HG02763 (cell line): ENCODE results near the gene COQ5.
"Not testable (repeated sequence)": the region's sequence is repeated elsewhere in the genome, so short reads cannot be mapped to it uniquely, and the experiment has no call there.

Source experiments
- ATAC-seq: cut with Tn5 transposase; IDR thresholded peaks from one replicate; pipeline ENCODE4 v1.9.1; 2021; ENCODE audit warnings: mild to moderate bottlenecking, moderate library complexity; ENCODE audit not compliant: unreplicated experiment

The COQ5 gene

DNA sequence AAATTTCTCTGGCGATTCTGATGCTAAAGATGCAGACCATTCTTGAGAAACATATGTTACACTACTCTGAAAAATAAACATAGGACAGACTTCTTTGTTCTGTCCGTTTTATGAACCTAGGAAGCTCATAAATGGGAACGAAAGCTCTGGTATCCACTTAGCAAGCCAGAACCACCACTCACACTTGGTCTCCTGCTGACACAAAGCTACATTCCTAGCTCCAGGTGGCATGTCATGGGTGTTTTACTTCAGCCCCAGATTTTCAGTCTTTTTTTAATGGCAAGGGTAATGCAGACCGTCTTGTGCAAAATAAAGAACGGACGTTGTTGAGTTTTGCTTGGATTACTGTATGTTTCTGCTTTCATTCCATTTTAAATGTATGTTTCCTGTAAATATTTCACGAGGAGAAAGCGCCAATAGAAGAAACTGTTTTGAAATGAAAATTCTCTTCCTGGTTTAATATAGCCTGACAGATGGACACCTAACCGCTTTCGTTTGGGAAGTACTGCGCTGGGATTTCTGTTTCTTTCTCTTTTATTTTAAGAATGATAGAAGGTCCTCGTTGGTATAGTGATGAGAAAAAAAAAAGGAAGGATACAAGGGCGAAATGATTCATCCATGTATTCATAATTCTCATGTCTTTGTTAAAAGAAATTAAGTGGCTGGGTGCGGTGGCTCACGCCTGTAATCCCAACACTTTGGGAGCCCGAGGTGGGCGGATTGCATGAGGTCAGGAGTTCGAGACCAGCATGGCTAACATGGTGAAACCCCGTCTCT is 871 bp upstream of the COQ5 start:
- ATAC-seq = no peak

DNA sequence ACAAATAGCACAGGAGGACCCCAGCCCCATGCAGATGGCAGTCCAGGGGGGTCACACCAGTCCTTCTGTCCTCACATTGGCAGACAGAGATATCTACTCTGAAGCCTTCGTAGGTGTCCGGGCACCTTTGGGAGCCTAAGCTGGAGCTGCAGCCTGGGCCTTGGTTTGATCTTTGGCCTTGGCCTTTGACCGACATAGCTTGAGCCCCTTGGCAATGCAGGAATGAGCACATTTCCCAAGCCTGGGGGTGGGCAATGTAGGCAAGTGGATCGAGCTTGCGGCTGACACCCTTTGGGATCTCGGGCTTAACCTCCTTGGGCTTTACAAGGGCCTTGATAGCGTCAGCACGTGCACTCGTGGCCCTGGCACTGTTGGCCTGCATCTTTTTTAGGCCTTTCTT is 6.4 kb downstream of the COQ5 start:
- ATAC-seq = no peak

DNA sequence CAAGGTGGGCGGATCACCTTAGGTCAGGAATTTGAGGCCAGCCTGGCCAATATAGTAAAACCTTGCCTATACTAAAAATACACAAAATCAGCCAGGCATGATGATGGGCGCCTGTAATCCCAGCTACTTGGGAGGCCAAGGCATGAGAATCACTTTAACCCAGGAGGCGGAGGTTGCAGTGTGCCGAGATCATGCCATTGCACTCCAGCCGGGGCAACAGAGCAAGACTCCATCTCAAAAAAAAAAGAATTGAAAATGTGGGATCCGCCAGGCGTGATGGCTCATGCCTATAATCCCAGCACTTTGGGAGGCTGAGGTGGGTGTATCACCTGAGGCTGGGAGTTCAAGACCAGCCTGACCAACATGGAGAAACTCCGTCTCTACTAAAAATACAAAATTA is 9.6 kb downstream of the COQ5 start:
- not testable (repeated sequence) for ATAC-seq

DNA sequence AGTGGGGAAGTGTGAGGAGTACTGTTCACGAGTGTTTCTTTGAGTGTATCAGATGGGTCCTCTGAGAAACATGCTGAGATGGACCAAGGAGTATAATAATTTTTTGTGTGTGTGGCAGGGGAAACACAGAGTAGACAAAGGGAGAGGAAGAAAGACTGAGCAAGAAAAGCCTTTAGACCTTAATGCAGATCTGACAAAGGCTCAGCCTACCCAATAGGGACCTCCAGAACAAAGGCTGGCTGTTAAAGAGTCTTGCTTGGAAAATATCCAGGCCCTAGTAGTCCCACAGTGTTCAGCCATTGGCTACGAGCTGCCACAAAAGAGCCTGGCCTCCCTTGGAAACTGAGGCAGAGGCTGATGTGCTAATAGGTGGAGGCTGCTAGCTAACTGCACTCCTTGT is 13.5 kb downstream of the COQ5 start:
- no peak for ATAC-seq

DNA sequence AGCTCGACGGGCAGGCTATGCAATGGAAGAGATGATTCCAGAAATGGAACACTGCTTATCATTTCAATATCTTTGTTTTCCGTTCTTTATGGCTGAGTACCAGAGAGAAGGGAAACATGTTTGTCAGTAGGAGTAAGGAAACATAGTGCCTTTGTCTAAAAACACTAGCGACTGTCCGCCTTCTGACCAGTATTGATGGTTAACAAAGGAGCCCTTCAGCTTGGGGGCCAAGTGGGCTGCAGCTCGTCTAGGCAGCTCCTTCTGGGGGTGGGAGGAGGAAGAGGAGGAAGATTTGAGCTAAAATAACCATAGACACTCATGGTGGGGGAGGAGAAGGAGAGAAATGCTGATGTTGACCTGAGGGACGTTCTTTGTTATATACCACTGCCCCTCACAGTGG is 15.0 kb downstream of the COQ5 start:
- no peak for ATAC-seq

DNA sequence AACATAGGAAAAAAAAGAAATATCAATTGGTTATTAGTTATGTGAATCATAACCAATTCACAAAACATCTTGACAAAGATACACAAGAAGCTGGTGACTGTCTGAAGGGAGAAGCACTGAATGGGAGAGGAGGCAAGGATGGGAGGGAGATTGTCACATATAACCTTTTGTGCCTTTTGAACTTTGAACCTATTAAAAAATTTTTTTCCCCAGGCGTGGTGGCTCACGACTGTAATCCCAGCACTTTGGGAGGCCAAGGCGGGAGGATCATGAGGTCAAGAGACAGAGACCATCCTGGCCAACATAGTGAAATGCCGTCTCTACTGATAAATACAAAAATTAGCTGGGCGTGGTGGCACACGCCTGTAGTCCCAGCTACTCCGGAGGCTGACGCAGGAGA is 20.4 kb downstream of the COQ5 start:
- ATAC-seq = no peak

DNA sequence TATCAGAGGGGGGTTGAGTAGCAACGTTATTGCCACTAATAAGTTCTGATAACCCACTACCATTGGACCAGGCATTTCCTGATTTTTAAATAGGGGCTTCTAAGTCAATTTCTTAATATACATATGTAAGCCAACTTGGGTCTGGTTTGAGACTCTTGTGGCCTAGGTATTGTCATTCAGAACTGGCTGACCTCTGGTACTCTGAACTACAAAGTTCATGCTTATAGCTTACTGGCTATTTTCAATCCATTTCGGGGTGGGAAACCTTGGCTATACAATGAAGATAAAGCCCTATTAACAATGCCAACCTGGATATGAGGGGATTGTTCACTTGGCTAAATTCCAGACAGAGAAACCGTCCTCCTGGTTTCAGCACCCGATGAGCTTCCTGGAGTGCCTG is 24.4 kb downstream of the COQ5 start:
- ATAC-seq = no peak

DNA sequence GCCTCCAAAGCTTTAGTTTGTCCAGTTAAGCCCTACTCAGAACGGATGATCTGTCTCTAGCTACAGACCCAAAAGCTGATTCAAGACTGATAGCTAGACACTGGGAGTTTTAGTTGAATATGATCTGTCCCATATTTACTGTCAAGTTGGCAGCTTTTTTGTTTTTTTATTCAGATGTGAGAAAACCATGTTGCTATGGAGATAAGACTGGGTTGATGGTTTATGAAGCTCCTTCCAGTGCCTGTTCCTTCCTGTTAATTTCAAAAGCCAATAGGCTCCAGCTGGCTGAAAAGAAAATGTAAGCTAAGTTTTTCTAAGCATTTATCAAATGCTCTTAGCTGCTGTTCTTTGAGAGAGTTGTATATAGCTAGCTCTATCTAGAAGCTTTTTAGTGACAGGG is 28.4 kb downstream of the COQ5 start:
- no peak for ATAC-seq

- ATAC-seq = no peak
Observed at GRCh38 chr12:120498870-120499515, 30.0 kb downstream of the COQ5 start.

- no peak for ATAC-seq
Observed at GRCh38 chr12:120497524-120498150, 31.3 kb downstream of the COQ5 start.

GRCh38 chr12:120496413-120497340 is 32.3 kb downstream of the COQ5 start:
- ATAC-seq = no peak

GRCh38 chr12:120495731-120496412 is 33.1 kb downstream of the COQ5 start, which contains the start of gene DYNLL1:
Gene DYNLL1 (plus strand): TSS chr12:120496113. CDS start chr12:120496422, 309 bp downstream.
- ATAC-seq = peak; percentile 92

GRCh38 chr12:120495186-120495730 is 33.7 kb downstream of the COQ5 start:
- peak; percentile 4 for ATAC-seq

DNA sequence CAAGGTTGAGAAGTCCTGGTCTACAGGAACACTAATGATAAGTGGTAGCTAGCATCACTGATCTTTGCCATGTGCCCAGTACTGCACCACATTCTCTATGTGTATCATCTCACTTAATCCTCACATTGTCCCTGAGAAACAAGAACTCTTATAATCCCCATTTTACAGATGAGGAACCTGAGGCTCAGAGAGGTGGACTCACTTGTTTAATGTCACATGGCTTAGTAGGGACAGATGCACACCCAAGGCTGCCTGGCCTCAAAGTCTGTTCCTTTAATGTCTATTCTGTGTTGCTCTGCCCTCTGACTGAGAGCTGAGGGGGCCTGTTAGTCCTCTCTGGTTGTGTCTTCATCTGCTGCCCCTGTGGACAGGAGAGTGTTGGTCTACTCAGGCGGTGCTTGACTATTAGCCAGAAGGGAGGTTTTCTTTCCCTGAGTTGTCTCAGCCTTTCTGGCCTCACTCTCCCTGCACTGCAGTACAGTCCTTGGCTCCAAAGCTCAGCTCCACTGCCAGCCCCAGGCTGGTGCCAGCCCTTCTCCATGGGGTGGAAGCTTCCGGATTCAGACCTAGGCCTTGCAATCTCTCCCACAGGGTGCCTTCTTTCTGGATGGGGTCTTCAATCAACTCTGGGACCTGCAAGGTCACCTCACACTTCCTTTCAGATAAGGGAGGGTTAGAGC is 38.0 kb downstream of the COQ5 start:
- ATAC-seq = no peak

- ATAC-seq = no peak
Observed at GRCh38 chr12:120490325-120490724, 38.6 kb downstream of the COQ5 start.

DNA sequence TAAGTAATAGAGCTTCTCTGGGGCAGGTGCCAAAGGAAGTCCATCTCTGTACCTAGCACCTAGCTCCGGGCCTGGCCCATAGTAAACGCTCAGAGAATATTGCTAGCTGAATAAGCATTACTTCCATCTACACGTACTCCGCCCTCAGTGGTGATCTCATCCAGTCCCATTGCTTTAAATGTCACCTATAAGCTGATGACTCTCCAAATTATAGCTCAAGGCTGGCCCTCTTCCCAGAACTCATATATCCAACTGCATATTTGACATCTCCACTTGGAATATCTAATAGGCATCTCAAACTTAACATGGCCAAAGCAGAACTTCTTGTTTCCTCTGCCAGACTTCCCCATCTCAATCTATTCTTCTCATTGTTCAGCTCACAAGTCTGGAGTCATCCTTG is 39.9 kb downstream of the COQ5 start:
- no peak for ATAC-seq

- no peak for ATAC-seq
Observed at GRCh38 chr12:120488057-120488640, 40.8 kb downstream of the COQ5 start.

GRCh38 chr12:120487552-120487951 is 41.4 kb downstream of the COQ5 start:
- ATAC-seq = not testable (repeated sequence)
